ENCODE measurements around the gene LIMS1.
"Not testable (repeated sequence)": the region's sequence is repeated elsewhere in the genome, so short reads cannot be mapped to it uniquely, and the experiment has no call there.

GRCh38 chr2:108663346-108663745, 129.1 kb downstream of the LIMS1 start:
- not testable (repeated sequence) for TF ChIP-seq NFRKB (IDR thresholded peaks at IDR 0.05); ELF4 (IDR thresholded peaks at IDR 0.05); ZNF384 (IDR thresholded peaks at IDR 0.05); L3MBTL2 (conservative IDR thresholded peaks at IDR 0.05); TARDBP (IDR thresholded peaks at IDR 0.05); SUZ12 (IDR thresholded peaks at IDR 0.05); SP1 (IDR thresholded peaks at IDR 0.05); BHLHE40 (IDR thresholded peaks at IDR 0.05; ENCODE audit: borderline replicate concordance); FOXM1 (IDR thresholded peaks at IDR 0.05; ENCODE audit: borderline replicate concordance); FOXK2 (IDR thresholded peaks at IDR 0.05); HDGF (IDR thresholded peaks at IDR 0.05; ENCODE audit: borderline replicate concordance); FOXA1 (IDR thresholded peaks at IDR 0.05)
